GM12865 (cell line): ENCODE data around the gene HRH3.

Source experiments
- DNase-seq: peaks from one replicate; pipeline ENCODE4 v3.0.0; 2010; ENCODE audit warnings: low read depth
- H3K4me3 ChIP-seq: 2 replicates; pipeline ENCODE4 v1.5.1; 2011; ENCODE audit warnings: mild to moderate bottlenecking, low read depth, low read length, control low read depth
- CTCF ChIP-seq: IDR thresholded peaks from 2 replicates; pipeline ENCODE4 v1.5.1; 2011; ENCODE audit warnings: low read length, control low read depth, low read depth, inconsistent platforms; ENCODE audit not compliant: insufficient read depth; ENCODE audit errors: missing control alignments

Gene HRH3

DNA sequence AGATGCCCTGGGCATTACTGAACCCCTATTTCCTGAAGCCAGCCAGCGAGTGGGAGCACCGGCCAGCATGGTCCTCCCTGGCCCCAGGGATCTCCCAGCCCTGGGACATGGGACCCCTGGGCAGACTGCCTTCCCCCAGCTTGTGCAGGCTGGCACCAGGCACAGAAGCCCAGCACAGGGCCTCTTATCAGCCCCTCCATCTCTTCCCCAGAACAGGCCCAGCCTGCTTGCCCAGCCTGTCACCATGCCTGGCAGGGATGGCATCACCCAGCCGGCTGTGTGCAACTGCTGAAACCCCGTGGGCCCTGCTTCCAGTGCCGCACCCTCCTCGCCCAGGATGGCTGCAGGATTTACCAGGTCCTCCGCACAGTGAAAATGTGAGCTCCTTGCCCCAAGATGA is 12.1 kb upstream of the HRH3 start:
- no peak overlapping the region for H3K4me3 ChIP-seq
- no peak for DNase-seq
- TF ChIP-seq CTCF = no peak

- no peak overlapping the region for H3K4me3 ChIP-seq
- no peak for TF ChIP-seq CTCF
- DNase-seq = no peak
These were observed 11.2 kb upstream of the HRH3 start for GRCh38 chr20:62231292-62231691.

- no peak for DNase-seq
- no peak for TF ChIP-seq CTCF
- no peak overlapping the region for H3K4me3 ChIP-seq
These were observed 10.6 kb upstream of the HRH3 start for GRCh38 chr20:62230696-62231095.

GRCh38 chr20:62230276-62230675 is 10.2 kb upstream of the HRH3 start:
- DNase-seq = no peak
- H3K4me3 ChIP-seq = no peak overlapping the region
- no peak for TF ChIP-seq CTCF

DNA sequence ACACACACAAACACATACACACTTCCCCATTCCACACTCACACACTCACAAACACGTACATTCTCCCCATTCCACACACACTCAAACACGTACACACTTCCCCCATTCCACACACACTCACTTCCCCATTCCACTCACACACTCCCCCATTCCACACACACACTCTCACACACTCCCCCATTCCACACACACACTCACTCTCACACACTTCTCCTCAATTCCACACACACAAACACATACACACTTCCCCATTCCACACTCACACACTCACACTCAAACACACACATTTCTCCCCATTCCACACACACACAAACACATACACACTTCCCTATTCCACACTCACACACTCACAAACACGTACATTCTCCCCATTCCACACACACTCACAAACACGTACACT is 9.6 kb upstream of the HRH3 start:
- TF ChIP-seq CTCF = no peak
- no peak for DNase-seq

GRCh38 chr20:62228982-62229545 is 9.0 kb upstream of the HRH3 start:
- DNase-seq = no peak
- no peak for TF ChIP-seq CTCF
- no peak overlapping the region for H3K4me3 ChIP-seq

More for the DNA sequence above, 9.6 kb upstream of the HRH3 start:
- H3K4me3 ChIP-seq = no peak overlapping the region
